ENCODE data around the gene RAB11FIP3.

- TF ChIP-seq CTCF (IDR thresholded peaks at IDR 0.05; ENCODE audit: low read depth, low read length, poor library complexity, severe bottlenecking) (no peak), EZH2phosphoT487 (IDR thresholded peaks at IDR 0.05; ENCODE audit: borderline replicate concordance, low read length) (no peak)
Measured at GRCh38 chr16:516301-516700, 90.9 kb downstream of the RAB11FIP3 start.
